Retinal pigment epithelial cell (primary cell): Measurements from ENCODE around the gene RACGAP1.

Source experiments
- DNase-seq: peaks from one replicate; pipeline ENCODE4 v3.0.0-alpha.2; 2010; ENCODE audit warnings: low read depth
- H3K4me3 ChIP-seq: 2 replicates; pipeline ENCODE4 v1.5.1; 2011; ENCODE audit warnings: mild to moderate bottlenecking, low read length, control low read depth, moderate library complexity
- CTCF ChIP-seq: conservative IDR thresholded peaks from 2 replicates; pipeline ENCODE4 v1.5.1; 2011; ENCODE audit warnings: low read depth, low read length, control low read depth, inconsistent platforms

The RACGAP1 gene

DNA sequence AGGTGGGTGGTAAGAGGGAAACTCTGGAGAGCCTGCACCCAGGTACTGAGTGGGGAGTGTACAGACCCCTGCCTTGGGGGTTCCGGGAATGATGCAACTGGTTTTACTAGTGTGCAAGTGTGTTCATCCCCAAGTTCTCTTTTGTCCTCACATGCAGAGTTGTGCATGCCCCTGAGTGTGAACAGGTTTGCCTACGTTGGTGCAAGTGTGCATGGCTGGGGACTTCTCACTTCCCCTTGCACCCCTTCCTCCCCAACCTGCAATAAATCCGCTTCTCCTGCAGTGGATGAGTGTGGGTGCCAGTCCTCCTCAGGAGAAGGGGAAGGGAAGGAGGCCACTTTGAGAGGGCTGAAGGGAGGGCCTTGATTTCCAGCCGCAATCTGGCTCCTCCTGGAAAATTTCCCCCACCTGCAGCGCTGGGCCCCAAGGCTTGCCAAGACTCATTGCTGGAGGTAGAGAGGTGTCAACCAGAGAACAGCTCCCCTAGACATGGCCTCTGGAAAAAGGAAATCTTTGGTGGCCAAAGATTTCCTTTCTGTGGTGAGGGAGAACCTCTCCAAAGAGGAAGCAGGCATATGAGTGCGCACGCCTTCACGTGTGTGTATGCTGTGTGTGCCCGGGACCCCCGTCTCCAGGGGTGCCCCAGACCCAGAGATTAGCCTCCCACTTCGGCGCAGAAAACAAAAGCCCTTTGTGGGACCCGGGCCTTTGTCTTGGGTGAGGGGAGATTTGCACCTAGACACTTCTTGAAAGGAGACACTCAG, 69.2 kb downstream of the RACGAP1 start:
- no peak overlapping the region for H3K4me3 ChIP-seq
- TF ChIP-seq CTCF: no peak
- DNase-seq: no peak

GRCh38 chr12:49954863-49955830, 70.1 kb downstream of the RACGAP1 start:
- no peak for TF ChIP-seq CTCF
- no peak for DNase-seq
- no peak overlapping the region for H3K4me3 ChIP-seq

GRCh38 chr12:49953961-49954846, 71.1 kb downstream of the RACGAP1 start:
- no peak for DNase-seq
- no peak overlapping the region for H3K4me3 ChIP-seq
- TF ChIP-seq CTCF: no peak

- no peak overlapping the region for H3K4me3 ChIP-seq
- no peak for TF ChIP-seq CTCF
- no peak for DNase-seq
These were observed 72.1 kb downstream of the RACGAP1 start for GRCh38 chr12:49953151-49953550.

GRCh38 chr12:49952391-49953055, 72.8 kb downstream of the RACGAP1 start:
- DNase-seq: no peak
- no peak for TF ChIP-seq CTCF

DNA sequence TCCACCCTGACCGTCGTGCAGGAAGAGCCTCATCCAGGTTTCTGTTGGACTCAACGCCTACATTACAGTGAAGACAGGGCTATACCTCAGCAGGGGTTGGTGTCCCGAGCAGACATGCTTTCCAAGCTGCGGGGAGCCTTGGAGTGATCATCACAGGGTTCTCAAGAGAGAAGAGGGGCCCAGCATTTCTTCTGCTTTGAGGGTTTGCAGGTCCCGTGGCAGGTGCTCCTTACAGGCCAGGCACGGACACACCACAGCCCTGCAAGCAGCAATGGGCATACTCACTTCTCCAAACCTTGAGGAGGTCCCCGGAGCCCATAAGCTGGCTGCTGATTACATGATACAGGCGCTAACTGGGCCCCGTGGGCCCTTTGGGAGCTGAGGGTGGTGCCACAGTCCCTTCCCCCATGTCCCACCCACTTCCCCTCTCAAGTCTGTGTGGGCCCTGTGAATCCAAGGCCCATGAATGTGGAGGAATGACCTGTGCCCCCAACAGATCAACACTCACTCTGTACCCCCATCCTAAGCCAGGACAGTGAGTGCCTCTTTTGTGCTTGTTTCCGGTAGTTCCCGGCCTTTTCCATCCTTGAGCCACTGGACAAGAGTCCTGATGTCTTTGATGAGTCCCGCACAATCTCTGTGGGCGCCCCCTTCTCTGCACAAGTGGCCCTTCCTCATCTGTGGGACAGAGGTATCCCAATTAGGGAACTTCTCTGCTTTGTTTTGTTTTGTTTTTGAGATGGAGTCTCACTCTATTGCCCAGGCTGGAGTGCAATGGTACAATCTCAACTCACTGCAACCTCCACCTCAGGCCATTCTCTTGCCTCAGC, 73.7 kb downstream of the RACGAP1 start:
- DNase-seq: no peak
- H3K4me3 ChIP-seq: no peak overlapping the region
- TF ChIP-seq CTCF: no peak

More at GRCh38 chr12:49952391-49953055, 72.8 kb downstream of the RACGAP1 start:
- no peak overlapping the region for H3K4me3 ChIP-seq
